GM12892 (cell line): ENCODE results near the gene WFDC10B.

ENCODE experiments used
- DNase-seq: peaks from one replicate; pipeline ENCODE4 v3.0.0; 2011; ENCODE audit not compliant: insufficient read length
- FAIRE-seq: peaks from 2 replicates; lab custom pipeline; 2011; peaks lifted over from hg19 to GRCh38; lab: Jason Lieb, UNC
- POLR2A ChIP-seq: IDR thresholded peaks from 2 replicates; pipeline ENCODE4 v1.6.1; 2011; ENCODE audit warnings: low read depth, low read length, control low read depth
- POLR2AphosphoS5 ChIP-seq: IDR thresholded peaks from 2 replicates; pipeline ENCODE4 v1.6.1; 2011; ENCODE audit warnings: low read depth, low read length, control low read depth
- TAF1 ChIP-seq: IDR thresholded peaks from 2 replicates; pipeline ENCODE4 v1.6.1; 2011; ENCODE audit warnings: low read depth, mild to moderate bottlenecking, control low read depth, low read length, borderline replicate concordance

The WFDC10B gene

DNA sequence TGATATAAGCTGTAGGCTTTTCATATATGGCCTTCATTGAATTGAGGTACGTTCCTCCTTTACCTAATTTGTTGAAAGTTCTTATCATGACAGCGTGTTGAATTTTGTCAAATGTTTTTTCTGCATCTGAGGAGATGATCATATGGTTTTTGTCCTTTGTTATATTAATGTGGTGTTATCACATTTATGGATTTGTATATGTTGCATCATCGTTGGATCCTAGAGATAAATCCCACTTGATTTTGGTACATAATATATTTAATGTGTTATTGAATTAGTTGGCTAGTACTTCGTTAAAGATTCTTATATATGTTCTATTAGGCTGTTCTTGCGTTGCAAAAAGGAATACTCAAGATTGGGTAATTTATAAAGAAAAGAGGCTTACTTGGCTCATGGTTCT, 65.1 kb downstream of the WFDC10B start:
- FAIRE-seq (no peak), DNase-seq (no peak)
- TF ChIP-seq POLR2A, result no peak
- no peak for TF ChIP-seq TAF1
- no peak for TF ChIP-seq POLR2AphosphoS5

DNA sequence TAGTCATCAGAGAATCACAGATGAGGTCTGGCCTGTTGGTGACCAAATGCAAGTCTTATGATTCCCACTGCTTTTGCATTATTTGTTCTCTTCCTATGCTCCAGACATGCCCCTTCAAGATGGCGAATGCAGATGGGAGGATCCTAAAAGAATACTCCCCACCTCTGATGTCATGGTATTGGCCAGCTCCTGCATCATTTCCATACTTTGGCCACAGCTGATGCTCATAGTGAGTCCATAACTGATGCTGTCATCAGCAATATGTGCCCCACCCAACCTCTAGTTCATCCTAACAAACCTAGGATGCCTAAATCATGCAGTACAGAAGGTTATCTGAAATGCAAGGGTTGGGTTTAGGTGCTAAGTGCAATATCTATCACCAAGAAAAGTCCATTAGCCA, 68.3 kb downstream of the WFDC10B start:
- no peak for FAIRE-seq
- TF ChIP-seq TAF1, result no peak
- no peak for DNase-seq
